ENCODE results near the gene KLHL17.
A peak's percentile ranks its signal among the peaks of the same experiment; 100 is the strongest.

KLHL17 gene

DNA sequence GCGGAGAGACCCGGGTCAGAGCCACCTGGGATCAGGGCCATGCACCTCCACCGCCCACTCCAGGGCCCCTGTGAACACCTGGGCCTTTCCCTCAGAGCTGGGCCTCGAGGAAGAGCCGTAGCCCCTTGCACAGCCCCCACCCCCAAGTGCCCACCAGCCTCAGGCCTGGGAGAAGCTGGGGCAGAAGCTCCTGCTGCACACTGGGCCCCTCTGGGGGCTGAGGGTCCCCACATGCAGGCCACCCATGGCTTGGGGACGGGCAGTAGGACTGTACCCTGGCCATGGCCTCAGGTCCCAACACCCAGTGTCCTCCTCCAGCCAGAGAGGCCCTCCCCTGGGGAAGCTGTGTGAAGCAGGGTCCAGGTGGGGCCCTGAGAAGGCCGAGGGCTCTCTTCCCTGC lies 7.8 kb upstream of the KLHL17 start:
- no peak for DNase-seq

DNA sequence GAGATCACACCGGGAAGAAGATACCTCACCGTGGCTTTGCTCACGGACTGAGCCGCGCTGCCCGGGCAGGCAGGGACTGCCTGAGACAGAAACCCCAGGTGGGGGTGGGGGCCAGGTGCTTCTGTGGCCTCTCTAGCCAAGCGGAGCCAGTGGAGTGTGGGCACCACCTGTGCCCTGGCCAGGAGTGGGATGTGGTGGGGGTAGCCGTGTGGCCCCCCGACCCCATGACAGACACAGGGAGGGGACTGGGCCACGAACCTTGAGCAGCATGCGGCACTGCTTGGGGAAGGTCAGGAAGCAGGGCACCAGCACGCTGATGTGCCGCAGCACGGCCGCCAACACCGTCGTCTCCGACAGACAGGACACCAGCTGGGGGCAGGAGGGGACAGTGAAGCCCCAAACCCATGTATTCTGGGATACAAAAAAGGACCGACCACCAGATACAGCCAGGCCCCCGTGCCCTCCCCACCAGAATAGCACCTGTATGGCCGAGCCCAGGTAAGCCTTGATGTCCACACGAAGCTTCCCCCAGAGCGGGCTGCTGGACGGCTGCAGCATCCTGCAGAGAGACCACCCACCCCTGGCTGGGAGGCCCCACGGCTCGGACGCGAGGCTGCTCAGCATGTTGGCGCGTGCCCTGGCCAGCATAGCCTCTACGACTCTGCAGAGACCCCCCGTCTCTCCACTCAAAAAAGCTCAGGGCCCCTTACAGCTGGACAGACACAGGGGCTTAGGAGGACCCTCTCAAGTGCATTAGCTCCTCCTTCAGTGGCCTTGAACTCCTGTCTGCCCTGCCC lies 6.7 kb upstream of the KLHL17 start:
- DNase-seq, result no peak

- no peak for DNase-seq
These were observed 5.5 kb upstream of the KLHL17 start for GRCh38 chr1:954927-955326.

- no peak for DNase-seq
These were observed 4.9 kb upstream of the KLHL17 start for GRCh38 chr1:955474-955873.

- DNase-seq, result no peak
These were observed 3.7 kb upstream of the KLHL17 start for GRCh38 chr1:956636-957035.

DNA sequence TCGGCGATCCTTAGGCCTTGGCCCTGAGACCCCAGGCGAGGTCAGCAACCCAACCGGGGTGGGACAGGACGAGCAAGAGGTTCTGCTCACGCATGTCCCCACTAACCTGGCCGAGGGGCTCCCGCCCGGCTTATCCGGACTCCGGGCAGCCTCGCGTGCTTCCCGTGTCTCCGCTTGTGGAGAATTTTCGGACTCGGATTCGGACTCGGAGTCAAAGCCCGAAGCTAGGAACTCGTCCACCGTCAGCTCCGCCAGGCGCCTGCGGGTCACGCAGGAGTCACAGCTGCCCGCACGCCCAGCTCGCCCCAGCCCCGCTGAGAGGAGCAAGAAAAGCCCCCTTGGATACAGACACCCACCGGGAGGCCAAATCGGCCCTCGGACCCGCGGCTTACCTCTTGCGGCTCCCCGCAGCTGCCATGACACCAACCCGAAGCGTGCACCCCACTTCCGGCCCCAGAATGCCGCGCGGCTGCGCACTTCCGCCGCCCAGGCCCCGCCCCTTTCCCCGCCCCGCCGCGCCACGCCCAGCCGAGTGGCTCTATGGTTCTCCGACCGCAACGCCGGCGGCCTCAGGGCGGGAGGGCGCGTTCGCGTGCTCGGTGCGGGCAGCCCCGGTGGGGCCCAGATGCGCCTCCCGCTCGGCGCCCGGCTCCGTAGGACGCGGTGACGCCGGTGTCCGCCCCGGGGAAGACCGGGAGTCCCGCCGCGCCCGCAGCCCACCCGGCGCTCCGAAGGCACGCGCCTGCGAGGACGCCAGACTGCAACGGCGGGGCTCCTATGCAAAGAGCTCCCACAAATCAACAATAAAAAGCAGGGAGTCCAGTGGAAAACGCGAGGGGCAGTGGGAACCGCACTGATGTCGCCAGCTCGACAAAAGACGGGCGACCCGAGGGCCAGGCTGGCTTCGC lies 1.3 kb upstream of the KLHL17 start, which contains the start of gene NOC2L:
TSS of gene NOC2L (minus strand) at position 434 of the 908 bp plus-strand sequence. CDS start at position 418, 16 bp downstream.
- peak; percentile 73 to 95 for DNase-seq

DNA sequence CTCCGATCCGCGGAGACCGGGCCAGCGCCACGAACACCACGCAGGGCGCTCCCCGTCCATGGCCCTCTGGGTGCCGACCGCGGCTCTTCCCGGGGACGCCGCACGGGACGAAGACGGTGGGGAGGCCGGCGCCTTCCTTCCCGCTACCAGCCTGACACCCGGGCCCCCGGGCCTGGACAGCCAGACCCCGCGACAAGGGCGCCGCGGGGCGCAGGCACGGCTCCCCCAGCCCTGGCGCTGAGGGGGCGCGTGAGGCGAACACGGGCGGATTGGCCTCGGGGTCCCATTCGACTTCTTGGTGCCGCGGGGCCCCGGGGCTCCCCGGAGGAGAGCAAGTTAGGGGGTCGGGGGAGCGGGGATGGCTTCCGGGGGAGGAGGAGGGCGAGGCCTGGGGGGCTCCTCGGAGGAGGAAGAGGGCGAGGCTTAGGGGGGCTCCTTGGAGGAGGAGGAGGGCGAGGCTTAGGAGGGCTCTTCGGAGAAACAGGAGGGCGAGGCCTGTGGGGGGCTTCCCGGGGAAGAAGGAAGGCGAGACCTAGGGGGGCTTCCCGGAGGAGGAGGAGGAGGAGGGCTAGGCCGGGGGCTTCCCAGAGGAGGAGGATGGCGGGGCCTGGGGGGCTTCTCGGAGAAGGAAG lies 537 bp upstream of the KLHL17 start:
- no peak for DNase-seq

DNA sequence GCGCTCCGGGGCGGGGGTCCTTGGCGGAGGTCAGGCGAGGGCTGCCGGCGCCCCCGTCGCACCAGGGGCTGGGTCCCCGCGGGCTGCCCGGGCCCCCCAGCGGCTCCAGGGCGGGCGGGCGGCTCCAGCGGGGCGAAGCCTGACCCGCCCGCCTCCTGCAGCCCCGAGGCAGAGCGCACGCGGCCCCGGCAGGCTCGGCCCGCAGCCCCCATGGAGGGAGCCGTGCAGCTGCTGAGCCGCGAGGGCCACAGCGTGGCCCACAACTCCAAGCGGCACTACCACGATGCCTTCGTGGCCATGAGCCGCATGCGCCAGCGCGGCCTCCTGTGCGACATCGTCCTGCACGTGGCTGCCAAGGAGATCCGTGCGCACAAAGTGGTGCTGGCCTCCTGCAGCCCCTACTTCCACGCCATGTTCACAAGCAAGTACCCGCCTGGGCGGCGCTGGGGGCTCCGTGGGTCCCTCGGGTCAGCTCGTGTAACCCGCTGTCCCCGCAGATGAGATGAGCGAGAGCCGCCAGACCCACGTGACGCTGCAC lies 817 bp downstream of the KLHL17 start:
- DNase-seq, result no peak

GRCh38 chr1:962381-963300 lies 2.3 kb downstream of the KLHL17 start:
- DNase-seq, result no peak

DNA sequence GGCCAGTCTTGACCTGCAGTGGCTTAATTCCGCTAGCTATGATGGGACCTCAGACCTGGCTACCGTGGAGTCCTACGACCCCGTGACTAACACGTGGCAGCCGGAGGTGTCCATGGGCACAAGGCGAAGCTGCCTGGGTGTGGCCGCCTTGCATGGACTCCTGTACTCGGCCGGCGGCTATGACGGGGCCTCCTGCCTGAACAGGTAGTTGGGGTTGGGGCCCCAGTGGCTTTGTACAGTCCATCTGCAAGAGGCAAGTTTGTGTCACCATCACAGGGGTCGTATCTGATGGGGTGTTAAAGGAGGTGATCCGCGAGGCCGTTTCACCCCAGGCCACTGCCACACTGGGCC lies 2.9 kb downstream of the KLHL17 start:
- DNase-seq, result no peak

- no peak for DNase-seq
These were observed 3.6 kb downstream of the KLHL17 start for GRCh38 chr1:963746-964525.

GRCh38 chr1:964691-965525 lies 4.5 kb downstream of the KLHL17 start:
- DNase-seq, result no peak

DNA sequence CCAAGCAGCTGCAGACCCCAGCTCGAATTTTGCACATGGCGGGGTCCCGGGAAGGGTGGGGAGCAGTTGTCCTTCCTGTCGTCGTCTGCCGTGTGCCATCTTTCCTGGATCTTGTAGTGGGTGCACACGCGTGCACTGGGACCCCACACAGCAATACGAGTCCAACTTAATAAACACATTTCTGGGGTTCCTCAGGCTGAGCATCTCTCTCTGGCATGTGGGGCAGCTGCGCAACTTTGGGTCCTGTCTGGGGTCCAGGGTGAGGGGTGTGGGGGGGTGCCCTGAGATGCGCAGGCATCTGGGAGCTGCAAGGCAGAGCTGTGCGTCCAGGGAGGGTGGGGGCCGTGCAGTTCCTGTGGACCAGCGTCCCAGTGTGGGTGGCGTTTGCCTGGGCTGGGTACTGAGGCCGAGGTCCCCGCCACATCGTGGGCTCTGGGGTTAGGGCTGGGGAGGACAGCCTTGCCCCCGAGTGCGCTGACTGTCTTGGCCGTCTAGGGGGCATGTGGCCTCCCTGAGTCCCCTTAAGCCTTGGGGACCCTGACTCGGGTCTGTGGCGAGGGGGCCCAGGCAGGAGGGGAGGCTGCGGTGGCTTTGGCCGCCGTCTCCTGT lies 5.2 kb downstream of the KLHL17 start:
- DNase-seq, result no peak

DNA sequence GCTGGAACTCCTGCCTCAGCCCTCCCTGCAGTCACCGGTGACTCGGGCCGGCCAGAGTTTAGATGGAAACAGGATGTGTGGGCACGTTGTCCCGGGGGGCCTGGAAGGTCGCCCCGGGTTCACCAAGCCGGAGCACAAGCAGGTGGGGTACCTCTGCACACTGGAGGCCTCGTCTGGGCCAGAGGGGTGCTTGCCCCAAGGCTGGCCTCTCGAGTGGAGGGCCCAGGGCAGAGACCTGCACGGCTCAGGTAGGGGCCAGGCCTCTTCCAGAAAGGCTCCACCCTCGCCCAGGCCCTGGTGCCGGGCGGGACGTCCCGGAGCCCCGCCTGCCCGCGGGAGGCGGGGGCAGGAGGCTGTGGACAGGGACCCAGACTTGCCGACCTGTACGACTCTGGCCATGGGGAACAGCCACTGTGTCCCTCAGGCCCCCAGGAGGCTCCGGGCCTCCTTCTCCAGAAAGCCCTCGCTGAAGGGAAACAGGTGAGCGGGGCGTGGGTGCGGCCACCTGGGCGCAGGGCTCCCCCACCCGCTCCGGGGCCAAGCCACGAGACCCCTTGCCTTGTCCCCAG lies 5.8 kb downstream of the KLHL17 start, which contains the start of gene PLEKHN1:
TSS of gene PLEKHN1 (plus strand) at position 348 of the 569 bp plus-strand sequence. CDS start at position 398, 50 bp downstream.
- DNase-seq, result peak in 1 of 2 donors; percentile 43

DNA sequence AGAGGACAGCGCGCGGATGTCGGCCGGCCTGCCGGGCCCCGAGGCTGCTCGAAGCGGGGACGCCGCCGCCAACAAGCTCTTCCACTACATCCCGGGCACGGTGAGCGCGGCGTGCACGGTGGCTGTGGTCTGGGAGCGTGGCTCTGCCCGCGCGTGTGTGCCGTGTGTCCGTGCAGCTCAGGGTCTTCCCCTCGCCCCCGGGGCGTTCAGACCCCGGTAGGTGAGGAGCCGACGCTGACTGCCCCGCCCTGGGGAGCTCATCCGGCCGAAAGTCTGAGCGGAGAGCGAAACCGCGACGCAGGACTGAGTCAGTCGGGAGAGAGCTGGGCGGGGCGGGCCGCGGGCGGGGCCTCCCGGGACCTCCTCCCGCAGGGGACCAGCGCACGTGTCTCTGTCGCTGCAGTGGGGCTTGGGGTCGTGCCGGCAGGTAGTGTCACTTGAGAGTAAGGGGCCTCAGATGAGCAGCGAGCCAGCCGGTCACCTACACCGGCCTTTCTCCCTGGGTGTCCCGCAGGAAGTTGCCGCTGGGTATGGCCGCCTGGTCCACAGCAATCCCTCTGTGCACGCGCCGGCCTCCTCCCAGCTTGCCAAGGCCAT lies 6.4 kb downstream of the KLHL17 start:
- peak; percentile 23 to 73 for DNase-seq

GRCh38 chr1:967466-968343 lies 7.3 kb downstream of the KLHL17 start:
- DNase-seq, result no peak

GRCh38 chr1:969260-969855 lies 9.0 kb downstream of the KLHL17 start:
- no peak for DNase-seq

Data from bone marrow (tissue), 2 donors.